HG03442 (cell line): ENCODE data around the gene THYN1.
"Not testable (repeated sequence)": the region's sequence is repeated elsewhere in the genome, so short reads cannot be mapped to it uniquely, and the experiment has no call there.

Source experiments
- ATAC-seq: cut with Tn5 transposase; IDR thresholded peaks from one replicate; pipeline ENCODE4 v1.9.1; 2021; ENCODE audit warnings: mild to moderate bottlenecking, moderate library complexity; ENCODE audit not compliant: unreplicated experiment

Gene THYN1

DNA sequence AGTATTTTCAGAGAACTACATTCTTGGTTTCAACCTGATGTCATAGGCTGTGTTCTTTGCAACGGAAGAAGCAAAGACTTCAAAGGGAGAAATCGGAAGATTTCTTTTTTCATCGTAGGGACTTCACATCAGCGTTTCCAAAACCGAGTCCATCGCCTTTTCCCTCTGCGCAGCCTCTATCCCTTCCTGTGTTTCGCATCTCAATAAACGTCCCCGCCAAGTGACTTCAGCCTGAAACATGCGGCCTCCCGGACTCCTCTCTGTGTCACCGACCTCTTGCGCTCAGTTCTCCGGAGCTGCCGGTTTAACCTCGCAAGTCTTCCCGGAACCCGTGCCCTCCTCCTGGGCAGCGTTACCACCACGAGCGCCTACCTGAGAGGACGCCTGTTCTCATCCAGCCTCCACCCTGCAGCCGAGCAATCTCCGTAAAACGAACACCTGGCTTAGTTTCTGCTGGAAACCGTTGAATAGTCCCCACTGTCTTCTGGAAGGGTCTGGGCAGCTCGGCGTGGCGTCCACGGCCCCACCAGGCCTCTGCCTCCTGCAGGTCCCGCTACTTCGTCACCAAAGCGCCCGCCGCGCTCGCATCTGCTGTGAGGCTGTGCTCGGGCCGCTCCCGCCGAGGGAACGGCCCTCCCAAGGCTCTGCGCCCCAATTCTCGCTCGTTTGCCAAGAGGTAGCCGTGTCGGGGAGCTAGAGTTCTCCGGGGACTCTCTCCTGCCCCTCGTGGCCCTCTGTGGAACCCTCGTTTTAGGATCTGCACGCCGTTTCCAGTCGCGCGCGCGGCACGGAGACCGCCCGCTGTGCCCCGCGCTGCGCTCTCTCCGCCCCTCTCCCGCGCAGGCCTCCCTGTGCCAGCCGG is 22.6 kb upstream of the THYN1 start, which contains the start of gene GLB1L3:
GLB1L3 (plus strand) TSS at position 846 of the 862 bp plus-strand sequence. CDS start 362 bp downstream, outside the sequence.
- ATAC-seq = peak; percentile 80

DNA sequence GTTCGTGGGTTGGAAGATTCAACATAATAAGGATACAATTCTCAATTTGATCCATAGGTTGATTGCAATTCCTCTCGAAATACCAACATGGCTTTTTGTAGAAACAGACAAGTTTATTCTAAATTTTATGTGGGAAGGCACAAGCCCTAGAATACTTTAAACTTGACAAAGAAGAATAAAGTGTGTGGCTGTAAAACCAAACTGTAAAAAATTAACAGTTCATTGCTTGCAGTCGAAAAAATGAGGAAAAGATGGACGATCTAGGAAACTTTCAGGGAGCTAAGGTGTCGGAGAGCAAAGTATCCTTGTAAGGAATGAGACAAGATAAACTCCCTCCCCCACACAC is 22.0 kb upstream of the THYN1 start:
- no peak for ATAC-seq

DNA sequence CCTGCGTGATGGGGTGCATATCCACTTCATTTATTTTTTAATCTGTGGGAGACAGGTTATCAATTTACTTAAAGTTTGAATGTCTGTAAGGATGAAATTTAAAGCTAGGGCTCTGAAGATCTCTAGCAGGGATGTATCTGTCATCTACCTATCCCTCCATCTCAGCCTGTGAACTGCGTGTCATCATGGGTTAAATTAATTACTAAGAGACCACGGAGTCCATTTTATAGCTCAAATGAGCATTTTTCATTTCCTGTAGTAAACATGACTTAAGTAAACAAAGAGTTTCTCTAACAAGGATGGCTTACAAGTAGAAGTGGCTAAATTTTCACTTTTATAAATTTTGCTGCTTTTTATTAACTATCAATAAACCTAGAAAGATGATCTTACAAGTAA is 20.2 kb upstream of the THYN1 start:
- ATAC-seq = no peak

DNA sequence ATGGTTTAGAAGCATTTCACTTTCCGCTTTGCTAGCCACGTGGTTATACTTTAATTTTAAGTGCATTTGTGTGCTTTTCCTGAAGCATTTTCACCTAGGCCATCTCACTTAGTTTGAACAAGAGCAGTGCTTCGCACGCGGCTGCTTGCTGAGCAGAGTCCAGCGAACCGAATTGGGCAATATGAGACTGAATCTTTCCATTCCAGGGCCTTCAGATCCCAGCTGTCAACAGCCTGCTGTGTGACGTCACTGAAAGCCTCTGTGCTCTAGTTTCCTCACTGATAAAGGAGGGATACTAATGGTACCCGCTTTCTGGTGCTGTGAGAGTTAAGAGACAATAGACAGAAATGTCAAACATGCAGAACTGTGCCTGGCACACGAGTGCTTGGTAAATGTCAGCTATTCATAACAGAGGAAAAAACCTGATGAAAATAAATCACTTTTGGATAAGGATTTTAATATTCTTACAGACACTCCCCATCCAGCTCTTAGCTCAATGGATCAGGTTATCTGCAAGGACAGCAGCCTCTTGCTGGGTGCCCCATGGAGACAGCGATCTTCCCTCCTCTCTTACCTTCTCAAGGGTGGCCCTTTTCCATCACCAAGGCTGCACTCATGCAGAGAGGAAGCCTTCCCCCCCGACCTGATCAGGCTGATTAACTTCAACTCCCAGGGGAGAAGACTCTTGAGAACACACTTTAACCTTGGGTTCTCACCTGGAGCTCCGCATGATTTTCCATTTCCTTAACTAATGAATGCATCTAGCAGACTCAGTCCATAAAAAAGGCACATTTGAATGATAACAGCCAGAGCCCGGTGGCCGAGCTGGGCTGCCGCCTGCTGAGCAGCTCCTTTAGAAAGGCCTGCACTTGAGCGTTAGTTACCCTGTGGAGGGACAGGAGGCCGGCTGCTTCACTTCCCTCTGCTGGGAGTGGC is 19.5 kb upstream of the THYN1 start:
- ATAC-seq = no peak

DNA sequence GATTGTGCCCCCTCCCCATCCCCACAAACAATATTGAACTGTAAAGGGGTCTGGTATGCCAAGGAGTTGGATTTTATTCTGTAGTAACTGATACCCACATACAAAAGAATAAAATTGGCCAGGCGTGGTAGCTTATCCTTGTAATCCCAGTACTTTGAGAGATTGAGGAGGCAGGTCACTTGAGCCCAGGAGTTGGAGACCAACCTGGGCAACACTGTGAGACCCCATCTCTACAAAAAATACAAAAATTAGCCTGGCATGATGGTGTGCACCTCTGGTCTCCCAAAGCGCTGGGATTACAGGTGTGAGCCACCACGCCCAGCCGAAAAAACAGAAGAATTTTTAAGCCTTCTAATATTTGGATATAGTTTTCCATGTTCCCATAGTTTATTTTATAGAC is 18.8 kb upstream of the THYN1 start:
- no peak for ATAC-seq

DNA sequence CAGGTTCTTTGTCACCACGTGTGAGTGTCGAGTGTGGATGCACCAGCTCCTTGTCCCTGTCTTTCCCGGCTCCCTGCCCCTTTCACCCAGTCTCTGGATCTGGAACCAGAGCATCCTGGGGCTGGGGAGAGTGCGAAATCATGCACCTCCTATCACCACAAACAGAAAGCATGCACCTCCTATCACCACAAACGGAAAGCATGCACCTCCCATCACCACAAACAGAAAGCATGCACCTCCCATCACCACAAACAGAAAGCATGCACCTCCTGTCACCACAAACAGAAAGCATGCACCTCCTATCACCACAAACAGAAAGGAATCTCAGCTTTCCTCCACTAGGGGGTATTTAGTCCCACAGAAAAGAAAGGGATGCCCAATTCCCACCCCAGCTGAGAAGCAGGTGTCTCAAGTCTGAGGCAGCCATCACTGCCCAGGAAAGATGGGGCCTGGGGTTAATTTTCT is 17.1 kb upstream of the THYN1 start:
- no peak for ATAC-seq

DNA sequence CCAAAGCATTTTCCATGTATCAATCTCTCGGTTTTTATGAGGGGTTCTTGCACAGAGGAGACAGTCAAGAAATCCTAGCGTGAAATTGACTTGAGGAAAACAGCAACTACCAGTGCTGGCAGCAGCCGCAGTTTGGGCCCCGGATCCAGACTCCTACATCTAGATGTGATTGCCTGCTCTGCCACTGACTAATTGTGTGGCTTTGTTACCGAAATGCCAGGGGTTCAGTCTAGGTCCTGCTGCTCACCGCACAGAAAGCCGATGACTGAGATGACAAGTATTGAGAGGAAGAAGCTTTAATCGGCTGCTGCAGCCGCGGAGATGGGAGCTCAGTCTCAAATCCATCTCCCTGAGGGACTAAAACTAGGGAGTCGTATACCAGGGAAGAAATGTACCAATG is 14.8 kb upstream of the THYN1 start:
- no peak for ATAC-seq

DNA sequence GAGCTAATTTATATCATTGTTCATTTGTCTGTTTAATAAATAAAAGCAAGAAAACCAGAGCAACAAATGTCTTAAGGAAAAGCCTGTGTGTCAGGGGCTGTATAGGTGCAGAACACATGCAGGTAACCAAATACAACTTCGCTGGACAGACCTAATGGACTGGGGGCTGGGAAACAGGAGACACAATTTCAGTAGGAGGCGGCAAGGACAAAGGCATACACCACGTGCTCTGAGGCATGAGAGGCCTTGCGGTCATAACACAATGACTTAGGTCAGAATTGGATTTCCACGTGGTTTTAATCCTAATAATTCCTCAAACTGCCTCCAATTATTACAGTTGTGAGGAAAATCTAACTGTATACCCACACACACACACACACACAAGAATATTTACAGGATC is 14.3 kb upstream of the THYN1 start:
- no peak for ATAC-seq

DNA sequence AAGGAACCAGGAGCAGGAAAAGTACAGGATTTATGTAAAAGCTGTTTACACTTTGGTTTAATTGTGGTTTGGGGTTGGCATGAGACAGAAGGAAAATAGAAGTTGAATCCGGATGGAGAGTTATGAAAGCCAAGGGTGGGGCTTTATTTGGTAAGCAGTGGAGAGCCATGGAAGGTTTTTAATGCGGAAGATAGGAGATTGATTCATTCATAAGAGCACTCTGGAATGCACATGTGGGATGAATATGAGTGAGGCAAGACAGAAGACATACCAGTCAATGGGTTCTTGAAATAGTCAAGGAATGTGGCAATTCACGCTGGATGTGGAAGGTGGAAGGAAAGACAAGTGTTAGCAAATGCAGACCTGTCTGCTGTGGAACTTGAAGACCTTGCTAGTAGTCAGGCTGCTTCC is 13.7 kb upstream of the THYN1 start:
- no peak for ATAC-seq

DNA sequence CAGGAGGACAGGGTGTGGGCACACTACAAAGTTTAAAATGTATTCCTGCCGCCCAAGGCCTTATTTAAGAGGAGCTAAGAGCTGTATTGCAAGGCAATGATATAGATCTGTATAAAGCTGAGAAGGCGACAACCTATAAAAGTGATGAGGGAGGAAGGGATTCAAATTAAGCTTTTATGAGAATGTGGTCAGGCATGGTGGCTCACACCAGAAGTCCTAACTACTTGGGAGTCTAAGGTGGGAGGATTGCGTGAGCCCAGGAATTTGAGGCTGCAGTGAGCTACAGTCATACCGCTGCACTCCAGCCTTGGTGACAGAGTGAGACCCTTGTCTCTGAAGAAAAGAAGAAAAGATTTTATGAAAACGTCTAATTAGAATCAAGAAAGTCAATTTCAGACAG is 13.3 kb upstream of the THYN1 start:
- no peak for ATAC-seq

DNA sequence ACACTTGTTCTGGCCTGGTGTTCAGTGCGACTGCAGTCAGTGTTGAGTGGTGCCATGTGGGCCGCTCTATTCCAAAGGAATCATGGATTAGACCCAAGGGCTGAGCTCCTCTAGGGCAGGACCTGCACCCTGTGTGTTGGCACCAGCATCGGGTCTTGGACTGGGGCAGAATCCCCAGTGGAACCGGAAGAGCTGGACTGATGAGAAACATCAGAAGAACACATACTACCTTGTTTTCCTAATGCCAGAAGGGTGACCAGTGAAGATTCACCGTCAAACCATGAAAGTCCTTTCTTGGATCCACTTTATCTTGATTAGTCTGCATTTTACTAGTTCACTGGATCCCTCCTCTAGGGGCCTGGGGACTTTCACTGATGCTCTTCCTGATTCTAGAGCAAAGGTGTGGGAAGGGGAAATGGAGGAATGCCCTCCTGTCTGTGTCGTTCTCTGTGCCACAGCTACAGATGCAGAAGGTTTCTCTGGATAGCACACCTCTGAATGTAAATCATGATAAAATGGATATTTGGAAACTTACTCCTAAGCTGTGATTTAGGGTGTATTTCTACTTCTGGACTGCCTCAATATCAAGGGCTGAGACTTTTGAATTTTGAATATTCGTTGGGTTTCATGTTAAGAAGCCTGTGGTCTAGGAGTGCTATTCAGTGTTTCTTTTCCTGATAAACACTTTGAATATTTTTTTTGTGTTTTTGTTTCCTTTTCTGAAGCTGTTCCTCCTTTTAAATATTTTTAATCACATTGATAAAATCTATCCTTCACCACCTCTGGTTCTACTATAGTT is 12.0 kb upstream of the THYN1 start:
- no peak for ATAC-seq

DNA sequence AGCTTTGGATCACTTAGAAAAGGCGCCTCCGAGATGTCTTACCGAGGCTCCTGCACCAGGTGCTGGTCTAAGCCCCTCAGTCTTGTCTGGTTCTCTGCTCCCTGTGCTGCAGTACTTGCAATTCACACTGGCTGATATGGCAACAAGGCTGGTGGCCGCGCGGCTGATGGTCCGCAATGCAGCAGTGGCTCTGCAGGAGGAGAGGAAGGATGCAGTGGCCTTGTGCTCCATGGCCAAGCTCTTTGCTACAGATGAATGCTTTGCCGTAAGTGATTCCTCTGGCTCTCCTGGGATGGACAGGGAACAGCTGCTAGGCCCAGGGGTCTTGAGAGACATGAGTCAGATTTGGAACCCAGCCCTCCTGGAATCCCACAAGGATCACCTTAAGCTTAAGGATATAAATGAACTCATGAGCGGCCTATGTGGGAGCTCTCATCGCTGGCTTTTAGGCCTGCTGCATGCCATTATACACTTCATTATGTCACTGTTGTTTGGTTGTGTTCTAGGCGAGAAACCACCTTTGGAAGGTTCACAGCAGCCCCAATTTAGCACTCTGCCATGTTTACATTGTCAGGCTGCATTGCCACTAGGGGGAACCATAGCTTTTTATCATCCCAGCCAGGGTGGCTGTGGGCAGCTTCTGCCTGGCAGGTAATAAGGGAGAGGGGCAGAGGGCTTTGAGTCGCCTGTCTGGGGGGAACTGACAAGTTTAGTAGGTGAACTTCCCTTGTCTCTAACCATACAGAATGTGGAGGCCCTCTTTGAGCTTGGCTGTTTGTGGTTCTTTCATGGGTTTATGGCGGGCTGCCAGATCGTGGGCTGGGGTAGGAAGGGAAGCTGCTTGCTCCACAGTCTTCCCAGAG is 8.7 kb upstream of the THYN1 start:
- no peak for ATAC-seq

DNA sequence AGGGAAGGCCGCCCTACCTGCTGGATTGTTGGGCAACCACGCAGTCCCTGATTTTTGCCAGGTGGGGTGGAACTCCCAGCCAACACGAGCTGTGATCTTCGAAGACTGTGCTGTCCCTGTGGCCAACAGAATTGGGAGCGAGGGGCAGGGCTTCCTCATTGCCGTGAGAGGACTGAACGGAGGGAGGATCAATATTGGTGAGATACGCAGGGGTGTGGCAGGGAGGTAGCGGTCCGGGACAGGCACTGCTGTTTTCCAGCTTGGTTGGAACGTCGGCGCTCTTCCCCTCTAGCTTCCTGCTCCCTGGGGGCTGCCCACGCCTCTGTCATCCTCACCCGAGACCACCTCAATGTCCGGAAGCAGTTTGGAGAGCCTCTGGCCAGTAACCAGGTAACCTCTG is 7.8 kb upstream of the THYN1 start:
- no peak for ATAC-seq

DNA sequence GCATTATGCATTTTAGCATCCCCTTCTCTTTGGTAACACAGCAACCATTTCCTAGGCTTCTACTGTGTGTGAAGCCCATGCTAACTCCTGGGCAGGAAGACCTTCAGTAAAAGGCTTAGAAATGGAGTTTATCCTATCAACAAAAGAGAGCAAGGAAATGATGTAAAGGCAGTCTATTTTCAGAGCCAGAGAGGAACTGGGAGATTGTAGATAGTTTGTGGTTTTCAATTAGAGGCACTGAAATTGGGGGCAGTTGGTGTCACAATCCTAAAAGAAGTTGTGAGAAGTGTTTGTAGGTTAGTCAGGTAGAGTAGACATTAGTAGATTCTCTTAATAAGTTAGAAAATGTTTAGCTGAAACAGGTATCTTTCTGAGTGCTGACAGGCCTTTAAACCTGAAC is 7.4 kb upstream of the THYN1 start:
- ATAC-seq = no peak

DNA sequence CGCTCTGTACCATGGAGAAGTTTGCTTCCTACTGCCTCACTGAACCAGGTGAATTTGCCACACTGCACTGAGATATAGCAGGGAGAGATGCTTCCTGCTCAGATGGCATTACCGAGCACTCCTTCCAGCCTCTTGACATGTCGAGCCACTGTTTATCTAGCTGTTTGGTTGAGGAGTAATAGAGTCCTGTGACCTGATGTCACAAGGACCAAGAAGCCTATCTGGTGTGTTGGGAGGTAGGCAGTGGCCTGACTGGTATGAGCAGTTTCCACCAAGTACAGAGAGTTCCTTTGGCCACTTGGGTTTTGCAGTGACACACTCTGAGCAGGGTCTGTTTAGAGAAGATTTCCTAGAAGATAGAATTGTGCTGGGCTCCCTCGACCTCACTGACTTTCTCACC is 5.4 kb upstream of the THYN1 start:
- no peak for ATAC-seq

DNA sequence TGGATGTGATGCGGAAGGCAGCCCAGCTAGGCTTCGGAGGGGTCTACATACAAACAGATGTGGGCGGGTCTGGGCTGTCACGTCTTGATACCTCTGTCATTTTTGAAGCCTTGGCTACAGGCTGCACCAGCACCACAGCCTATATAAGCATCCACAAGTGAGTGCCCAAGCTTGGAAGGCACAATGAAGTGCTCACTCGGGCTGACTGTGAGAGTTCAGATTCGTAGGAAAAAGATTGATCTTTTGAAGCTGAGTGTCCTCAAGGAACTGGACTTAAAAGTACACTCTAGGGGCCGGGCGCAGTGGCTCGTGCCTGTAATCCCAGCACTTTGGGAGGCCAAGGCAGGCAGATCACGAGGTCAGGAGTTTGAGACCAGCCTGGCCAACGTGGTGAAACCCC is 3.9 kb upstream of the THYN1 start:
- ATAC-seq = no peak

DNA sequence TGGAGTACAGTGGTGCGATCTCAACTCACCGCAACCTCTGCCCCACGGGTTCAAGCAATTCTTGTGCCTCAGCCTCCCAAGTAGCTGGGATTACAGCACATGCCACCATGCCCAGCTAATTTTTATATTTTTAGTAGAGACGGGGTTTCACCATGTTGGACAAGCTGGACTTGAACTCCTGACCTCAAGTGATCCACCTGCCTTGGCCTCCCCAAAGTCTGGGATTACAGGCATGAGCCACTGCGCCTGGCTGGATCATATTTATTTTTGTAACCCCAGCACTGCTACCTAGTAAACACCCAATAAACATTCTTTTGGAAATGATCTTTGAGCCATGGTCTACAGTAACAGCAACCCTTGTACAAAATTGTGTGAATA is 2.0 kb upstream of the THYN1 start:
- not testable (repeated sequence) for ATAC-seq

DNA sequence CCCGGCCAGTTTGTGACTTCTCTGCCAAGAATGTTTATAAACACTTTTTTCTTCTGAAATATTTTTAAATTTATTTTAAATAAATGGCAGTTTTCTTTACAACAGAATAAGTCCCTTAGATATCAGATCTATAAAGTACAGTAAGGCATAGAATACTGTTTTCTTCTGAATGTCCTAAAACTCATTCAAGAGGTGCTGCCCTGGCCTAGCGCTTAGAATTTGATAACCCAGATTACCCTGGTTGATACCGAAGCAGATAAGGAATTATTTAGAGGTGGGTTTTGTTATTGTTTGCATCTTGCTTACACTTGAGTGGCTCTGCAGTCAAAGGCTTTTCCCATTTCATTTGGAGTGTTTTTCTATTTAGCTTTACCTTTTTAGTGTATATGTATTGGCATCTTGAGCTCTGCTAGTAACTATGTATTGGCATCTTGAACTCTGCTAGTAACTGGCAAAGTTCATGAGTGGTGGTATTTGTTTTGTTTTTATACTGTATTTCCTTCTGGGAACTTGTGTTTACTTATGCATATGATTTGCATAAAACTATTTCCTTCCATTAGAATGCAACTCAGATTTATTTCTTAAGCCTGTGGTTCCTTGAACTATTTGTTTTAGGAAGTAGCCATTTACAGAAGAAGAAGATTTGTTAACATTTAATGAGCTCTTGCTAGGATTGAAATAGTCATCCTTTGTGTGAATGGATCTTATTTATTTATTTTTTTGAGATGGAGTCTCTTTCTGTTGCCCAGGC is 1.5 kb upstream of the THYN1 start:
- no peak for ATAC-seq
